Measurements from ENCODE around the gene DIDO1.

- TF ChIP-seq POLR2A (IDR thresholded peaks at IDR 0.05) (no peak), CTCF (IDR thresholded peaks at IDR 0.05) (no peak)
Observed at GRCh38 chr20:62829231-62830230, 96.8 kb downstream of the DIDO1 start.
